Activated CD4-positive, alpha-beta T cell treated with anti-CD3 and anti-CD28 coated beads, Interleukin-10, Interleukin-2, amounts not matched to agents 100 ng/mL and 50 ng/mL, durations not matched to agents 16 hours and 8 hours (primary cell): Measurements from ENCODE around the gene ASB16.
"Not testable (repeated sequence)": the region's sequence is repeated elsewhere in the genome, so short reads cannot be mapped to it uniquely, and the experiment has no call there.

Experiments used
- DNase-seq: peaks from one replicate; pipeline ENCODE4 v3.0.0-alpha.2; 2020

The ASB16 gene

DNA sequence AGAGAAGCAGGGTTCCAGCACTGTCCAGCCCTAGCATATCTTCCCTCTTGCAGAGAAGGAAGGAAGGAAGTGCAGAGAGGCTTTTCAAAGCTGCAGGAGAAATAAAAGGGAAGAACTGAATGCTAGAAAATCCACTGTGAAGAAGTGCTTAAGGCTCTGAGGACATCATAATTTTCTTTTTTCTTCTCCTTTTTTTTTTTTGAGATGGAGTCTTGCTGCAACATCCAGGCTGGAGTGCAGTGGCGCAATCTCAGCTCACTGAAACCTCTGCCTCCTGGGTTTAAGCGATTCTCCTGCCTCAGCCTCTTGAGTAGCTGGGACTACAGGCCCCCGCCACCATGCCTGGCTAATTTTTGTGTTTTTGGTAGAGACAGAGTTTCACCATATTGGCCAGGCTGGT is 21.4 kb upstream of the ASB16 start:
- not testable (repeated sequence) for DNase-seq

DNA sequence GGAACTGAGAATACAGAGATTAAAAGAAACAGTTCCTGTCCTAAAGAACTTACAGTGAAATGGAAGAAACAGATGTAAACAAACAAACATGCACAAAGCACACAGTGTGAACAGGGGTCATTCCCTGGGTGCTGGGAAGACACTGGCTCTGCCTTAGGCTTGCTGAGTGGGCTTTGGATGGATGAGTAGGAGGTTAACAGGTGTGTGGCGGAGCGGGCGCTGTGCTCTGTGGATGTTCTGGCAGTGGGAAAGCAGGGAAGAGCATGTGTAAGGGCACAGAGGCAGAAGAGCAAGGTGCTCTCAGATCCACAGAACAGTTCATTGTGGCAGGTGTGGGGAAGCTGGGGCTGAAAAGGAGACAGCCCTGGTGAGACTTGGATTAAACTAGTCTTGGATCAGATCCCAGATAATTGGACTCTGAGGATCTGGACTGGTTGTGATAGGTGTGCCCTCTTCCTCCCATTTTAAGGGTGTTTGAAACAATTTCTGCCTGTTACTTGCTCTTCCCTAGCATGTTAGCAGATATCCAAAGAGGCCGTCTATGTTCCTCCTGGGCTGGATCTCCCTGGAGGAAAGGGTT is 20.7 kb upstream of the ASB16 start:
- no peak for DNase-seq

DNA sequence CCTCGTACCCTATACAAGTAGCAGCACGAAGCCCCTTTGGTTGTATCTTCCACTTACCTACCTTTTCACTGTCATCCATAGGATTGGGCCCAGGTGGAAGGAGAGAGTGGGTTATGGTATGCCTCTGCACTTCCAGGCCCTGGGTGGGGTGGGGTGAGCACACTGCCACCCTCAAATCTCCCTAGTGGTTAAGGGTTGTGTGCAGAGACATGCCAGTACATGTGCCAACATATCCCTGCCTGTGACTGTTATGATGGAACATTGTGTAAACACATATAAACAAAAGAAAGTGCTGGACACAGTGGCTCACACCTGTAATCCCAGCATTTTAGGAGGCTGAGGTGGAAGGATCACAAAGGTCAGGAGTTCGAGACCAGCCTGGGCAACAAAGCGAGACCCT is 17.6 kb upstream of the ASB16 start:
- no peak for DNase-seq

- no peak for DNase-seq
These were observed 15.0 kb upstream of the ASB16 start for GRCh38 chr17:44155488-44155887.

DNA sequence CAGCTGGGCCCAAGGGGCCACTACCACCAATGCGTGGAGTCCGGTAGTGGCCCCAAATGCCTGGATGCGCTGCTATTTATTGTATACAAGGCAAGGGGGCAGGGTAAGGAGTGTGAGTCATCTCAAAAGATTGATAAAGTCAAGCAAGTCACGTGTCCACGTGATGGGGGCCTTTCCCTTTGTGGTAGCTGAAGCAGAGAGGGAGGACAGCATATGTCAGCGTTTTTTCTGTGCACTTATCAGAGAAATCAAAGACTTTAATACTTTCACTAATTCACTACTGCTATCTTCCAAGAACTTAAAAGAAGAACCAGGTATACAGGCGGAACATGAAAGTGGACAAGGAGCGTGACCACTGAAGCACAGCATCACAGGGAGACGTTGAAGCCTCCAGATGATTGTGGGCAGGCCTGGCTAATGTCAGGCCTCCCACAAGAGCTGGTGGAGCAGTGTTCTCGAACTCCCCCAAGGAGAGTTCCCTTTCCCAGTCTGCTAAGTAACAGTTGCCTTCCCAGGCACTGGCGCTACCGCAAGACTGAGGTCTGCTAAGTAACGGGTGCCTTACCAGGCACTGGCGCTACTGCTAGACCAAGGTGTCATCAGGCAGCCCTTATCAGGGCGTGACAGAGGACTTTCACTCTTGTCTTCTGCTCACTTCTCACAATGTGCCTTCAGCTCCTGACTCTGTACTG is 10.8 kb upstream of the ASB16 start:
- peak; percentile 64 for DNase-seq

GRCh38 chr17:44164476-44164875 is 6.0 kb upstream of the ASB16 start:
- no peak for DNase-seq

DNA sequence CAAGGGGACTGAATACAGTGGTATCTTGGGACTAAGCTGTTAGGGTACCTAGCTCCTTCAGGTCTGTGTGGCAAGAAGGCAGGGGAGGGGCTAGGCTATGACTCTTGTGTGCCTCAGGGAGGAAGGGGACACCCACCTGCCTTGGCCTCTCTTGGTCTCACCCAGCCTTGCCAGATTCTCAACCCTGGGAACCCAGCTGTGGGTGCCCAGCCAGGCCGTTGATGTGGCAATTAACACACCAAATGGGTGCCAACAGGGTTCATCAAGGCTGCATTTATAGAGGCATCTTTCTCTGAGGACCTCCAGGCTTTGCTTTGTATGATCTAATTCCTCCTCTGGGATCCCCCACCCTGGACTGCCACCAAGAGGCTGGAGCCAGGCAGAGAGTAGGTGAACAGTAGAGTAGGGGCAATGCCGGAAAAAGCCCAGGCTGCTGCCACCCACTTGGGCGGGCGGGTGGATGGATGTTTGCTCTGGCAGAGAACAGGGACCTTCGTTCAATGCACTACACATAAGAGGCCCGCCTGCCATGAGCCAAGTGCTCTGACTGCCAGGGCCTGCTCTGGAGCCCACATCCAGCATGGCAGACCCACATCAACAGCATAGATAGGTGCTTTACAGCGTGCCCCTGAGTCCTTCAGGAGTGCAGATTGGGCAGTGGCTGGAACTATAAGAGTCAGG is 3.2 kb upstream of the ASB16 start:
- no peak for DNase-seq

DNA sequence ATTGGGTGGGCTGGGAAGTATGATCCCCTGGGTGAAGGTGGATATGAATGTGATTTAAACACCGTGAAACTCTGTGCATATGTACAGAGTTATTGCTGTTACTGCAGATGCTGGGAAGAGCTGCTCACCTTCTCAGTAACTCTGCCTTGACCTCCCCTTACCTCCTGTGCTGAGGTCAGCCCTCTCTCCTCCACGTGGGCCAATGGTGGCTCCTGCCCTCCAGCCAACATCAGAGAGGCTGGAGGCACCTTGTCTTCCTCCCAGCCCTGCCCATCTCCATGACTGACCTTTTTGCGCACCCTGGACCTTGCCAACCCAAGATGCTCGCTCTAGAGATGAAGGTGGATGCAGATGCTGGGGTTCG is 387 bp upstream of the ASB16 start:
- DNase-seq, result no peak

DNA sequence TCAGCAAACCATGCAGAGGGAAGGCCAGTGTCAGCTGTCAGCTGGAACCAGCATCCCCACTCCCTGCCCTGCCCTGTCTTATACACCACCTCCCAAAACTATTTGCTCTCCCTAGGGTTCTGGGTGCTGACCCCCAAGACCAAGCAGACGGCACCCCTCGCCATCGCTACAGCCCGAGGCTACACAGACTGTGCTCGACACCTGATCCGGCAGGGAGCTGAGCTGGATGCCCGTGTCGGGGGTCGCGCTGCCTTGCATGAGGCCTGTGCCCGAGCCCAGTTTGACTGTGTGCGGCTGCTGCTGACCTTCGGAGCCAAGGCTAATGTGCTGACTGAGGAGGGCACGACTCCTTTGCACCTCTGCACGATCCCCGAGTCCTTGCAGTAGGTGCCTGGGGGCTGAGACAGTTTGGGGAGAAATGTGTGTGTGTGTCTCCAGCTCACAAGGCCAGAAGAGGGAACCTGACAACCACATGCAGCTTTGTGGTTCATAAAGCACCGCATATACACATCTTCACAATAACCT is 1.5 kb downstream of the ASB16 start:
- DNase-seq, result no peak

GRCh38 chr17:44174427-44174826 is 3.9 kb downstream of the ASB16 start:
- no peak for DNase-seq

GRCh38 chr17:44176257-44176656 is 5.8 kb downstream of the ASB16 start:
- peak; percentile 29 for DNase-seq

DNA sequence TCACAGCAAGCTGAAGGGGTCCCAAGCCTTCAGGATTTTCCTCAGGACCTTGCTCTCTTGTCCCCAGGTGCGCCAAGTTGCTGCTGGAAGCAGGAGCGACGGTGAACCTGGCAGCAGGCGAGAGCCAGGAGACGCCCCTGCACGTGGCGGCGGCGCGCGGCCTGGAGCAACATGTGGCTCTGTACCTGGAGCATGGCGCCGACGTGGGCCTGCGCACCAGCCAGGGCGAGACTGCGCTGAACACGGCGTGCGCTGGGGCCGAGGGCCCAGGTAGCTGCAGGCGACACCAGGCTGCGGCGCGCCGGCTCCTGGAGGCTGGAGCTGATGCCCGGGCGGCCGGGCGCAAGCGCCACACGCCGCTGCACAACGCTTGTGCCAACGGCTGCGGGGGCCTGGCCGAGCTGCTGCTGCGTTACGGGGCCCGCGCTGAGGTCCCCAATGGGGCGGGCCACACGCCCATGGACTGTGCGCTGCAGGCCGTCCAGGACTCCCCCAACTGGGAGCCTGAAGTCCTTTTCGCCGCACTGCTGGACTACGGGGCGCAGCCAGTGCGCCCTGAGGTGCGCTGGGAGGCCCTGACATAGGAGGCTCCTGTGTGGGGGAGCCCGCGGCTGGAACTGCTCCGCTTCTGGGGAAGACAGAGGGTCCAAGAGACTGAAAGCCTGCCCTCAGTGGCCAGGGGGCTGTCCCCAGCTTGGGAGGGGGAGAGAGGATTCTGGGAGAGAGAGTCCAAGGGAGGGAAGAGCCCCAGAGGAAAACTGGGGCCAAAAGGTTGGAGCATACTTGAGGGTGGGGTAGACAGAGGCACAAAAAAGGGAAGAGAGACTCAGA is 6.4 kb downstream of the ASB16 start:
- DNase-seq, result no peak

- no peak for DNase-seq
These were observed 7.1 kb downstream of the ASB16 start for GRCh38 chr17:44177640-44178039.

DNA sequence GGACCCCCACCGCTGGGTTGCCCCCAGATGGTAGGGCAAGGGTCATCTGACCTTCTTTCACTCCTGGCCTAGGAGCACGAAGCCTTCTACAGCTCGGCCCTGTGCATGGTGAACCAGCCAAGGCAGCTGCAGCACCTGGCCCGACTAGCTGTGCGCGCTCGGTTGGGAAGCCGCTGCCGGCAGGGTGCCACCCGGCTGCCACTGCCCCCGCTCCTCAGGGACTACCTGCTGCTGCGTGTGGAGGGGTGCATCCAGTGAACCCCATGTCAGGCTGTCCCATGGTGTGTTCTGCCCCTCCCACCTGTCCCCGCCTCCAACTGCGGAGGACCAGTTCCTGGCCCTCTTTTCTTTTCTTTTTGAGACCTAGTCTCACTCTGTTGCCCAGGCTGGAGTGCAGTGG is 7.6 kb downstream of the ASB16 start:
- DNase-seq, result no peak

DNA sequence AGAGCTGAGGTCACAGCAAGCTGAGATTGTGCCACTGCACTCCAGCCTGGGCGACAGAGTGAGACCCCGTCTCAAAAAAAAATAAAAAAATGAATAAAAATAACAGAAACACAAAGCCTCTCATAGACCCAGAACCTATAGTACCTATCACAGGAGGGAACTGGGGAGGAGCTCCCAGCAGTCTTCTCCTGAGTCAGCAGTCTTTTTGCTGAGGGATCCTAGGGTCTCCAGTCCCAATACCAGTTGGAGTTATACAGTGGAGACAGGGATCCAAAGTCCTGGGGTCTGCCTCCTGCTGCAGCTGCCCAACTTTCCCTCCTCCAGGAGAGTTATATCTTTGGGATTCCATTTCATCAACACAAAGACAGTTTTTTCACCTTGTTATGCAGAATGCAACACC is 12.5 kb downstream of the ASB16 start:
- DNase-seq, result no peak

DNA sequence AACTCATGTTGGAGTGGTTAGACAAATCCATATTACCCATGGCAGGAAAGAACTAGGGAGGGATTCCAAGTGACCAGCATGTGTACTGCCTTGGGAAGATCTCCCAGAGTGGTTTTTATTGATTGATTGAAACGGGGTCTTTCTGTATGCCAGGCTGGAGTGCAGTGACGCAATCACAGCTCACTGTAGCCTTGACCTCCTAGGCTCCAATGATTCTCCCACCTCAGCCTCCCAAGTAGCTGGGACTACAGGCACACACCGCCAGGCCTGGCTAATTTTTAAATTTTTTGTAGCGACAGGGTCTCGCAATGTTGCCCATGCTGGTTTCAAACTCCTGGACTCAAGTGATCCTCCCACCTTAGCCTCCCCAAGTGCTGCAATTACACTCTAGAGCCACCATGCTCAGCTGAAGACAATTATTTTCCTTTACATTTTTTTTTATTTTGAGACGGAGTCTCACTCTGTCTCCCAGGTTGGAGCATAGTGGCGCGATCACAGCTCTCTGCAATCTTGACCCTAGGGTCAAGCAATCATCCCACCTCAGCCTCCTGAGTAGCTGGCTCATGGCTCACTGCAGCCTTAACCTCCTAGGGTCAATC is 13.8 kb downstream of the ASB16 start:
- no peak for DNase-seq

DNA sequence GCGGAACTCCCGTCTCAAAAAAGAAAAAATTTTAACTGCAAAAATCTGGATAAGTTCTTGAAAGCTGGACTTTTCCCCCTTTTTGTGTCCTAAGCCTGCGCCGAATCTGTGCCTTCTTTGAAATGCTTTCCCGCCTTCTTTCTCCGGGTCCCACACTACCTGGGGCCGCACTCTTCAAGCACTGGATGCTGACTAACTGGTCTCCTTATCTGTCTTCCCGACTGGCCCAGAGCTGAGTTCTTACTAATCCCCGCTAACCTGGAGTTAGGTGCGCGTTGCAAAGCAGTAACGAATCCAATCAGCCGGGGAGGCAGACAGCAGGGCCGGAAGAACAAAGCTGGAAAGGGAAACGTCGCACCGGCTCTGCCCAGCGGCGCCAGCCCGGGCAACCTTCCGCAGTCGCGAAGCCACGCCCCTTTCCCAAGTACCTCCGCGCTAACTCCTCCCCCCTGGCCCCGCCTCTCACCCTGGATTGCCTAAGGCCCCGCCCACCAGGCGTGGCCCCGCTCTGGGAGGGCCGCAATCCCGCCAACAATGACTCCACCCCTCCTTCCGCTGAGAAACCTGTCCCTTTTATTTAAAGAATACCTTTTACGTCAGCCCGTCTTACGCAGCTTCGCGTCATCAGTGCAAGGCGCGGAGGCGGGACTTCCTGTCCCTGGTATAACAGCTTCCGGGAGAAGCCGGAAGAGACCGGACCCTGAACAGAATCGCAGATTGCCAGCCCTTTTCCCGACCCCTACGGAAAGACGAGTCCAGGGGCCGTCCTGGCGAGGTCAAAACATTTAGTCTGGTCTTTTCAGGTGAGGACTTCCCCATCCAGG is 16.0 kb downstream of the ASB16 start, which contains the start of gene TMUB2:
TSS of gene TMUB2 (plus strand) at position 666 of the 824 bp plus-strand sequence. CDS start 737 bp downstream, outside the sequence.
- DNase-seq, result peak; percentile 100

DNA sequence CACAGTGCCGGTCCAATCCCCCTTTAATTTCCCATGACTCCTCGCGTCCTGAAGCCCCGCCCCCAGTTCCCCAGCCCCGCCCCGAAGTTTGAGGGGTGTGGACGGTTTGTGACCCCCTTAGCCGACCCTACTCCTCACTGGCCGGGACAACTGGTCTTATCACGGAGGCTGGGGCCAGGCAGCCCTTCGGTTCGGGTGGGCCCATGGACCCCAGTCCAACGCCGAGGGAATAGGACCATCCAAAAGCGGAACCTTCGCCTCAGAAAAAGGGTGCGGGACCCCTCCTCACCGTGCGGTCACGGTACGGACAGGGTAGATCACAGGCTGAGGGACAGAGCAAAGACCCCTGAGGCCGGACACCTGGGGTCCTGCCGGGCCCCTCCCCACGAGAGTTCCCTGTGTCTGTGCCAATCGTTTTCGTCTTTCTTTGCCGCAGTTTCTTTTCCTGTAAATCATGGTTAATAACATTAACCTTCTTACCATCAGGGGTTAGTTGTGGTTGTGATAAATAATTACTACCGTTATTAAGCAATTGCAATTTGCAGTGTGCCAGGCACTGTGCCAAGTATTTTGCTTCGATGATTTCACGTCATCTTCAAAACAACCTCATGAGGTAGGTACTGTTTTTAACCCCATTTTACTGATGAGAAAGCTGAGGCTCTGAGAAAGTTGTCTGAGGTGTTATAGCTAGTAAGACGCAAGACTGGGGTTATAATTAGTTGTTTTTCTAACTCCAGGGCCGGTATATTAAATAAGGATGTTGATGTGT is 16.8 kb downstream of the ASB16 start:
- DNase-seq, result no peak

DNA sequence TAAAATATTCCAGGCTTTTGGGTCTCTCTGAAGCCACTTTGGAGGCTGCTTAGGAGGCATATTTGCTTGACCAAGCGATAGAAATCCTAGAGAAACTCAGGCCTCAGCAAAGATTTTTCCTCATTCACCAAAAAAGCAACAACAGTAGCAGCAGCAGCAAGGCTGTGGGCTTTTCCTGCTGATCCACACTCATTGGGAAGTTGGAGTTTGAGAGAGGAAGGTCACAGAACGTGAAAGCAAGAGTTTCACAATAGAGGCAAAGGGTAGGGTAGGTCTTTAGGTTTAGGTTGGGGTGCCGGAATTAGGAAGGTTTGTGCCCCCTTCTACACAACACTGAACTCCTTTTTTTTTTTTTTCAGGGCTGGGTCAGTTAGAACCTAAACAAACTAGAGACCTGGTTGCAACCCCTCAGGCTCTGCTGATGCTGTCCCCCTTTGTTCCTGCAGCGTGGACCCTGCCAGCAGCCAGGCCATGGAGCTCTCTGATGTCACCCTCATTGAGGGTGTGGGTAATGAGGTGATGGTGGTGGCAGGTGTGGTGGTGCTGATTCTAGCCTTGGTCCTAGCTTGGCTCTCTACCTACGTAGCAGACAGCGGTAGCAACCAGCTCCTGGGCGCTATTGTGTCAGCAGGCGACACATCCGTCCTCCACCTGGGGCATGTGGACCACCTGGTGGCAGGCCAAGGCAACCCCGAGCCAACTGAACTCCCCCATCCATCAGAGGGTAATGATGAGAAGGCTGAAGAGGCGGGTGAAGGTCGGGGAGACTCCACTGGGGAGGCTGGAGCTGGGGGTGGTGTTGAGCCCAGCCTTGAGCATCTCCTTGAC is 18.3 kb downstream of the ASB16 start:
- no peak for DNase-seq

- no peak for DNase-seq
These were observed 20.0 kb downstream of the ASB16 start for GRCh38 chr17:44190481-44190880.
